BLaER1 (cell line): Measurements from ENCODE around the gene PDE11A.

Experiments
- H3K27ac ChIP-seq: shearing (Covaris generic); formaldehyde crosslinking; 2 replicates; pipeline ENCODE4 v1.8.1; 2022
- H3K27me3 ChIP-seq: shearing (Covaris generic); formaldehyde crosslinking; 2 replicates; pipeline ENCODE4 v1.8.1; 2022
- H3K36me3 ChIP-seq: shearing (Covaris generic); formaldehyde crosslinking; 2 replicates; pipeline ENCODE4 v1.8.1; 2022
- H3K4me1 ChIP-seq: shearing (Covaris generic); formaldehyde crosslinking; 2 replicates; pipeline ENCODE4 v1.8.1; 2022
- H3K4me2 ChIP-seq: shearing (Covaris generic); formaldehyde crosslinking; 2 replicates; pipeline ENCODE4 v1.8.1; 2022
- H3K4me3 ChIP-seq: shearing (Covaris generic); formaldehyde crosslinking; 2 replicates; pipeline ENCODE4 v1.8.1; 2022
- H3K9ac ChIP-seq: shearing (Covaris generic); formaldehyde crosslinking; 2 replicates; pipeline ENCODE4 v1.8.1; 2022
- H3K9me3 ChIP-seq: shearing (Covaris generic); formaldehyde crosslinking; 2 replicates; pipeline ENCODE4 v1.8.1; 2022
- H4K20me1 ChIP-seq: shearing (Covaris generic); formaldehyde crosslinking; 2 replicates; pipeline ENCODE4 v1.8.1; 2022
- Cebpa-rat ChIP-seq: shearing (Covaris generic); IDR thresholded peaks from 2 replicates; pipeline ENCODE4 v1.8.1; 2022

The PDE11A gene

GRCh38 chr2:177782613-177783012 lies 290.0 kb downstream of the PDE11A start:
- H3K4me3 ChIP-seq, result no peak overlapping the region
- H3K9ac ChIP-seq, result no peak overlapping the region
- no peak for TF ChIP-seq Cebpa-rat
- H3K36me3 ChIP-seq, result no peaks in the 10 kb centered on the region
- no peaks in the 10 kb centered on the region for H3K27me3 ChIP-seq
- no peaks in the 10 kb centered on the region for H3K9me3 ChIP-seq
- peaks cover 11% of the 10 kb centered on the region for H3K4me1 ChIP-seq
- H3K27ac ChIP-seq, result no peak overlapping the region
- H4K20me1 ChIP-seq, result no peaks in the 10 kb centered on the region
- H3K4me2 ChIP-seq, result no peak overlapping the region

- H3K27me3 ChIP-seq, result no peaks in the 10 kb centered on the region
- no peaks in the 10 kb centered on the region for H4K20me1 ChIP-seq
- TF ChIP-seq Cebpa-rat, result no peak
- no peak overlapping the region for H3K9ac ChIP-seq
- no peaks in the 10 kb centered on the region for H3K36me3 ChIP-seq
- peaks cover 21% of the 10 kb centered on the region for H3K9me3 ChIP-seq
- no peaks in the 10 kb centered on the region for H3K4me1 ChIP-seq
- H3K27ac ChIP-seq, result no peak overlapping the region
- H3K4me3 ChIP-seq, result no peak overlapping the region
- no peak overlapping the region for H3K4me2 ChIP-seq
These were observed 294.1 kb downstream of the PDE11A start for GRCh38 chr2:177778472-177778871.

DNA sequence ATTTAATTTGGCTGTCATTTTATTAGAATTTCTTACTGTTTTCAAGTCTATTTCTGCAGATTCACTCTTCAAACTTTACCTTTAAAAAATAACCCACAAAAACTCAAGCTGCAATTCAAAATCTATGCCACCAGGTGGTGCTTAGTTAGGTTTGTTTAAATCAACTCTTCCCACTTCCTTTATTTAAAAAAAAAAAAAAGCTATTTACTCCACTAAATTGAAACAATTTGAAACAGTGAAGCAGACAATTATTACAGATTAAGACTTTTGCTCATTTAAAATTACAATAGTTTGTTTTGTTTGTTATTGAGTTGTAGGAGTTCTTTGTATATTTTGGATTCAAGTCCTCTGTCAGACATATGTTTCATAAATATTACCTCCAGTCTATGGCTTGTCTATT lies 300.0 kb downstream of the PDE11A start:
- Histone ChIP-seq H3K4me3 (no peak overlapping the region), H3K9me3 (peaks cover 21% of the 10 kb centered on the region), H4K20me1 (no peaks in the 10 kb centered on the region), H3K4me1 (no peaks in the 10 kb centered on the region), H3K27me3 (no peaks in the 10 kb centered on the region), H3K9ac (no peak overlapping the region), H3K4me2 (no peak overlapping the region), H3K36me3 (no peaks in the 10 kb centered on the region), H3K27ac (no peak overlapping the region)
- TF ChIP-seq Cebpa-rat, result no peak

GRCh38 chr2:177771191-177771590 lies 301.4 kb downstream of the PDE11A start:
- Histone ChIP-seq H3K27ac (no peak overlapping the region), H4K20me1 (no peaks in the 10 kb centered on the region), H3K4me3 (no peak overlapping the region), H3K4me2 (no peak overlapping the region), H3K9me3 (peaks cover 21% of the 10 kb centered on the region), H3K36me3 (no peaks in the 10 kb centered on the region), H3K4me1 (no peaks in the 10 kb centered on the region), H3K9ac (no peak overlapping the region), H3K27me3 (no peaks in the 10 kb centered on the region)
- TF ChIP-seq Cebpa-rat, result no peak

DNA sequence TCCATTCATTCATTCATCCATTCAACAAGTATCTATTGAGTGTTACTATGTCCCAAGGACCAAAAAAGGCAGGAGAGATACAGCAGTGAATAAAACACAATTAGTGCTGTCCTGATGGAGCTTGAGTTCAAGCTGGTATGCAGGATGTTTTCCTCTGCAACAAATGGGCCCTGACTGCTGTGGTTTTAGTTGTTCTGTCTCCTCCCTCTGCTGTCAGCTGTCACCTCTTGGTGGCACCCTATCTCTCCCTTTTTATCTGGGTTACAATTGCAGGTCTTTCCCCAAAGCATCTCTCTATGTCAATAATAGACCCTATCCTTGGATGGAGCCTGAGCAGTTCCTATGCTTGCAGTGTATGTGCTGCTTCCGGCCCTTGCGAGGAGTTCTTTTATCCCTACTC lies 304.8 kb downstream of the PDE11A start:
- peaks cover 5% of the 10 kb centered on the region; the same call in 1 of the 2 replicates for H3K27me3 ChIP-seq
- no peak overlapping the region for H3K4me3 ChIP-seq
- H3K36me3 ChIP-seq, result no peaks in the 10 kb centered on the region
- no peak overlapping the region for H3K27ac ChIP-seq
- H3K9ac ChIP-seq, result no peak overlapping the region
- no peak for TF ChIP-seq Cebpa-rat
- H3K9me3 ChIP-seq, result no peaks in the 10 kb centered on the region
- H3K4me2 ChIP-seq, result no peak overlapping the region
- no peaks in the 10 kb centered on the region for H4K20me1 ChIP-seq
- H3K4me1 ChIP-seq, result peaks cover 13% of the 10 kb centered on the region

DNA sequence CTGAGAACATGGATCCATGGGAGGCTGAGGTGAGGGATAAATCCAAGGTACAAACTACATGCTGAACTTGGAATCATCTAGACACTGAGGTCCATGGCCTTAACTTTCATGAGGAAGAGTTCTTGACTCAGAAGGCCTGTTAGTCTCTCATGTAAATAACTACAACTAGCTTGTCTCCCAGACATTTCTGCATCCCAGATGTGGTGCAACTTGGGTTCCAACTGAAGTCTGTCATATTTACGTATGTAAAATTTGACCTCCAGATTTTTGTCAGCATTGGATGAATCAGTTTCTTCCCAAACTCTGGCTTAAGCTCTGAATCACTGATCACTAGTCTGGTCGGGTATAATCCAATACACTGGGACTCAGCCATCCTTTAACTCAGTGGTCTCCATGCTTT lies 306.9 kb downstream of the PDE11A start:
- peaks cover 22% of the 10 kb centered on the region for H3K4me1 ChIP-seq
- no peaks in the 10 kb centered on the region for H3K36me3 ChIP-seq
- H4K20me1 ChIP-seq, result no peaks in the 10 kb centered on the region
- H3K4me2 ChIP-seq, result no peak overlapping the region
- no peak overlapping the region for H3K4me3 ChIP-seq
- H3K27ac ChIP-seq, result no peak overlapping the region
- no peak for TF ChIP-seq Cebpa-rat
- no peak overlapping the region for H3K9ac ChIP-seq
- H3K27me3 ChIP-seq, result peaks cover 8% of the 10 kb centered on the region; the same call in 1 of the 2 replicates
- no peaks in the 10 kb centered on the region for H3K9me3 ChIP-seq

GRCh38 chr2:177763531-177764265 lies 308.9 kb downstream of the PDE11A start:
- no peak for TF ChIP-seq Cebpa-rat
- Histone ChIP-seq H3K36me3 (no peaks in the 10 kb centered on the region), H3K27ac (peak overlapping the region; percentile 64), H3K27me3 (peaks cover 8% of the 10 kb centered on the region; the same call in 1 of the 2 replicates), H3K4me1 (peaks cover 22% of the 10 kb centered on the region), H3K4me2 (peak overlapping the region; percentile 91), H3K4me3 (peak overlapping the region; percentile 59), H4K20me1 (no peaks in the 10 kb centered on the region), H3K9me3 (no peaks in the 10 kb centered on the region), H3K9ac (peak overlapping the region; percentile 53)

DNA sequence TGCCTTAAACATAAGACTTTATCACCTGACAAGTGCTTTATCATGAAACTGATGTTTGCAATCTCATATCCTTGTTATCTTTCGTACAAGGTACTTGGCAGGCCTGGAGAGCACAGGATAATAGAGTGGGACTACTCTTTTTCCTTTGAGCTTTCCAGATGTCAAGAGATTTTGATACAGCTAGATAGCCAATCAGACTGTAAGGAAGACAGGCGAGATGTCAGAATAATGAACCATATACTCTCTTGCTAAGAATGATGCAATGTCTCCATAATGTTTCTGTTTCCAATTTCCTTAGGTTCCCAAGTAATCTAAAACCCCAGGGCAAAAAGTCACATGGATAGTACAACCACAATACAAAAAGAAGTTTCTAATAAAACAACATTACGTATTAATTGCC lies 313.1 kb downstream of the PDE11A start:
- no peak for TF ChIP-seq Cebpa-rat
- Histone ChIP-seq H3K27me3 (peaks cover 8% of the 10 kb centered on the region; the same call in 1 of the 2 replicates), H3K36me3 (no peaks in the 10 kb centered on the region), H3K4me2 (no peak overlapping the region), H4K20me1 (no peaks in the 10 kb centered on the region), H3K4me3 (no peak overlapping the region), H3K9ac (no peak overlapping the region), H3K27ac (no peak overlapping the region), H3K4me1 (peaks cover 32% of the 10 kb centered on the region), H3K9me3 (no peaks in the 10 kb centered on the region)

DNA sequence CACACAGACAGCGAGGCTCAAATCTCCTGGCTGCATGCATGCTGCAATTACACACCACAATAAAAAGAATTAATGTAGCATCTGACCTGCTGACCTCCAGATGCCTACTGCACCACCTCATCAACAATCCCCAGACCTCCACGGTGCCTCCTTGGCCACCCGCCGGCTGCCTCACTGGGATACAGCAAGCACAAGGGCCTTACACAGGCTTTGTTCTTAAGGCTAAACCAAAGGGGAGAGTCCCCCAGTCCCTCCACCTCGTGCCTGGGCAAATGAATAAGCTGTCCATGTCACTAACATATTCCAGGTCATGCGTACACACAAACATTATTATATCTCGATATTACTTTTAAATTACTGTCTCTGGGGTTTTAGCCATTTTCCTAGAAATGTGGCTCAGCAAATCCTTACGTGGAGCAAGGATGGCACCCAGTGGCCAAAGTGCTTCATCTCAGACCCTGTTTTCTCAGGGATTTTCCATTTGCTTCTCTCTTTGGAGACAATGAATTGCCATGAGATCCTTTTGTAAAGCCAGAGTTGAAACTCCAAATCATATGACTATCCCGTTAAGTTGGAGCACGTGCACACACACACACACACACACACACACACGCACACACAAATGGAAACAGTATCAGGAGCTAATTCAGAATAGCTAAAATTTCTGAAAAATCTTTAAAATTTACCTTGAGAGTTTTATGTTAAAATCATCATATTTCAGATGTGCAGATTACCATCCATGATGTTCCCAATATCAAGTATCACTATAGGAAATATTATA lies 313.8 kb downstream of the PDE11A start:
- H3K27ac ChIP-seq, result no peak overlapping the region
- H3K9ac ChIP-seq, result no peak overlapping the region
- peaks cover 36% of the 10 kb centered on the region for H3K4me1 ChIP-seq
- H3K4me2 ChIP-seq, result no peak overlapping the region
- peaks cover 8% of the 10 kb centered on the region; the same call in 1 of the 2 replicates for H3K27me3 ChIP-seq
- no peak for TF ChIP-seq Cebpa-rat
- no peak overlapping the region for H3K4me3 ChIP-seq
- H4K20me1 ChIP-seq, result no peaks in the 10 kb centered on the region
- no peaks in the 10 kb centered on the region for H3K9me3 ChIP-seq
- H3K36me3 ChIP-seq, result no peaks in the 10 kb centered on the region

DNA sequence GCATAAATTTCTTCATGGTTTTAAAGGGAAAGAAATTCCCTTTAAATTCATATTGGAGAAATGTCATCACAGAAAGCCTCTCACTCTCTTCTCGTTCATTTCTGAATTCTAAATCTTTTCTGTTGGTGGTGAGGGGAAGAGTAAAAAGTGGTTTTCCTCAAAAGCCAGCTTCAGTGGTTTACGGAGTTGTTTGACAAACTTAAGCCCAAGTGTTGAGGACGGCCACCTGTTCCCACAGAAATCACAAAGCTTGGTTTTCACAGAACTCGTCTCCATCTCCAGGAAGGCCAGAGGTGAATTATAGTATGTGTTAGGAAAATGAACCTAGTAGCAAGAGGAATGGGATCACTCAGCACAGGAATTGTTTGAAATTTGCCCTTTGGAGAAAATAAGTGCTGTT lies 316.2 kb downstream of the PDE11A start:
- Histone ChIP-seq H4K20me1 (no peaks in the 10 kb centered on the region), H3K4me2 (no peak overlapping the region), H3K27me3 (no peaks in the 10 kb centered on the region), H3K36me3 (no peaks in the 10 kb centered on the region), H3K9me3 (no peaks in the 10 kb centered on the region), H3K4me3 (no peak overlapping the region), H3K4me1 (peaks cover 22% of the 10 kb centered on the region), H3K9ac (no peak overlapping the region), H3K27ac (no peak overlapping the region)
- TF ChIP-seq Cebpa-rat, result no peak
